Pancreas (tissue), 10 donors: Measurements from ENCODE around the gene EIF3J. TPM values are rescaled to one million over a fixed set of nuclear protein-coding genes. Genes with fewer than 3 reads are reported as not detected.

Source experiments
- ATAC-seq, 4 donors: fragments of 200-7000 bp; cut with Tn5 transposase; one replicate each; pipeline versions ENCODE4 v1.8.0 to v1.9.1; 2020; ENCODE audit warnings: mild to moderate bottlenecking in 4 of 4, moderate library complexity in 4 of 4
- DNase-seq, 6 donors: peaks; one replicate each; pipeline ENCODE4 v3.0.0-alpha.2; 2020
- FAIRE-seq: peaks from 2 replicates; lab custom pipeline; 2012; peaks lifted over from hg19 to GRCh38; lab: Jason Lieb, UNC
- H3K27ac ChIP-seq, 4 donors: fragments of 200-600 bp; sonication (generic); 1 replicate in 3 of 4; 2 replicates in 1 of 4; pipeline versions ENCODE4 v1.5.0 to v1.8.0; 2020
- H3K27me3 ChIP-seq, 4 donors: fragments of 200-600 bp; one replicate each; pipeline ENCODE4 v1.8.0; 2021
- H3K36me3 ChIP-seq, 3 donors: fragments of 200-600 bp; sonication (generic) in 1 of 3; one replicate each; pipeline versions ENCODE4 v1.5.0 to v1.8.0; 2020 to 2021
- H3K4me1 ChIP-seq, 3 donors: fragments of 200-600 bp; one replicate each; pipeline ENCODE4 v1.8.0; 2021
- H3K4me3 ChIP-seq, 4 donors: fragments of 200-600 bp; sonication (generic) in 2 of 4; one replicate each; pipeline versions ENCODE4 v1.5.0 to v1.8.0; 2020 to 2021
- H3K9me3 ChIP-seq, 4 donors: fragments of 200-600 bp; one replicate each; pipeline ENCODE4 v1.8.0; 2021
- WGBS, 2 donors: extraction: QIAGEN DNeasy Blood & Tissue Kit; methylation state at CpG; one replicate each; pipeline ENCODE4 v1.1.7; 2013; 5-methylcytosine and 5-hydroxymethylcytosine counted together
- intact Hi-C, 3 donors: fragments of 100-400 bp; cut with DNase I; formaldehyde crosslinking; loops; one replicate each; pipeline versions ENCODE4 v1.11.1 to v1.14.2; 2022
- polyA plus RNA-seq, 2 donors: library from polyadenylated mRNA; stranded (reverse); fragments of 200-250 nt; gene quantifications; one replicate each; pipeline ENCODE4 v1.2.3, GENCODE V29; 2013
- total RNA-seq, 6 donors: library from RNA; stranded (reverse); fragmentation: NEBNext Ultra II Directional in 4 of 6; extraction: Animal tissue kit (Norgen Biotek cat#: 25700) in 4 of 6; gene quantifications; one replicate each; pipeline versions ENCODE4 v1.2.1 to v1.2.4, GENCODE V29; 2021 to 2023
- TF ChIP-seq, protein P1 (sequence below), 4 donors: fragments of 200-600 bp; sonication (generic) in 3 of 4; IDR thresholded peaks; one replicate each; pipeline versions ENCODE4 v1.5.0 to v1.8.0; 2021; ENCODE audit warnings: antibody characterized with exemption in 4 of 4
- donor health status: healthy with polysubstance abuse.
- donor health status: DM: no; HTN: no; CAD: no; lungs with moderate emphysema.
- donor health status: DM: no; HTN: no; CAD: no.
- donor health status: control.
- donor health status: control.
- donor health status: Bipolar disorder and iron deficiency.
- donor health status: DM: yes; HTN: yes; CAD: no.
- donor health status: DM: no; HTN: no; CAD: no.
- donor health status: DM: no; HTN: no; CAD: no.
- donor health status: DM: yes; HTN: yes; CAD: no.

Gene EIF3J
- total and polyA plus RNA-seq, 8 donors: 21.0 to 88.2 (median 51.3) TPM

DNA sequence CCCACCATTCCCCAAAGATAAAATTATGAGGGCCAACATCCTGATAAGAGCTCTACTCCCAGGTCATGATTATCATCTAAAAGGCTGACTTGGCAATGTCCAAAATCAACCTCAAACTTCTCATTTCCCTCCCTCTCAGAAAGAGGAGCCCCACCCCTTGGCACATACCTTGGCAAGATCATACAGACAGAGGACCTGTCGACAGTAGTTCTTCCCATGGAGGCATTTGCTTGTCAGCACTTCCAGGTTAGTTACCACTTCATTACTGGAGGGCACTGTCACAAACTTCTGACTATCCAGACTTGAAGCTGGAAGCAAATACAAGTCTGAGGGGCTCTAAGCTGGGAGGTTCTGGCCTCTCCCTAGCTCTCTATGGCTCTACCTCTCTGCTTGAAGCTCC lies 37.8 kb downstream of the EIF3J start:
- no peak overlapping the region for H3K4me3 ChIP-seq
- 65 to 82% methylated on average over 1 of the region's 1 CpG for WGBS, 2 donors
- DNase-seq (no peak), FAIRE-seq (no peak), ATAC-seq (no peak)
- H3K4me1 ChIP-seq: no peaks in the 10 kb centered on the region
- TF ChIP-seq, protein P1, sequence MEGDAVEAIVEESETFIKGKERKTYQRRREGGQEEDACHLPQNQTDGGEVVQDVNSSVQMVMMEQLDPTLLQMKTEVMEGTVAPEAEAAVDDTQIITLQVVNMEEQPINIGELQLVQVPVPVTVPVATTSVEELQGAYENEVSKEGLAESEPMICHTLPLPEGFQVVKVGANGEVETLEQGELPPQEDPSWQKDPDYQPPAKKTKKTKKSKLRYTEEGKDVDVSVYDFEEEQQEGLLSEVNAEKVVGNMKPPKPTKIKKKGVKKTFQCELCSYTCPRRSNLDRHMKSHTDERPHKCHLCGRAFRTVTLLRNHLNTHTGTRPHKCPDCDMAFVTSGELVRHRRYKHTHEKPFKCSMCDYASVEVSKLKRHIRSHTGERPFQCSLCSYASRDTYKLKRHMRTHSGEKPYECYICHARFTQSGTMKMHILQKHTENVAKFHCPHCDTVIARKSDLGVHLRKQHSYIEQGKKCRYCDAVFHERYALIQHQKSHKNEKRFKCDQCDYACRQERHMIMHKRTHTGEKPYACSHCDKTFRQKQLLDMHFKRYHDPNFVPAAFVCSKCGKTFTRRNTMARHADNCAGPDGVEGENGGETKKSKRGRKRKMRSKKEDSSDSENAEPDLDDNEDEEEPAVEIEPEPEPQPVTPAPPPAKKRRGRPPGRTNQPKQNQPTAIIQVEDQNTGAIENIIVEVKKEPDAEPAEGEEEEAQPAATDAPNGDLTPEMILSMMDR (IDR thresholded peaks at IDR 0.05): no peak
- no peak overlapping the region for H3K27ac ChIP-seq
- intact Hi-C loops: no loop called here
- no peaks in the 10 kb centered on the region for H3K27me3 ChIP-seq
- H3K9me3 ChIP-seq: no peaks in the 10 kb centered on the region
- H3K36me3 ChIP-seq: peaks cover 5 to 13% (median 7%) of the 10 kb centered on the region in 3 donors

DNA sequence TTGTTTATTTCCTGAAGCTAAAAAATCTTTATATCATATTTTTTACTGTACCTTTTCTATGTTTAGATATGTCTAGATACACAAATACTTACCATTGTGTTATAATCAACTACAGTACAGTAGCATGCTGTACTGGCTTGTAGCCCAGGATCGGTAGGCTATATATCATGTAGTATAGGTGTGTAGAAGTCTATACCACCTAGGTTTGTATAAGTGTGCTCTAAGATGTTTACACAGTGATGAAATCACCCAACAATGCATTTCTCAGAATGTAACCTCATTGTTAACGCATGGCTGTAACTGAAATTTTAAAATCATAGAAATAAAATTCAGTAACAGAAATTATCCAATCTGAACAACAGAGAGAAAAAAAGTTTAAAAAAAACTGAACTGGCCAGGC lies 43.2 kb downstream of the EIF3J start:
- 90 to 94% methylated on average over 2 of the region's 2 CpGs for WGBS, 2 donors
- FAIRE-seq (no peak), ATAC-seq (no peak), DNase-seq (no peak)
- Histone ChIP-seq H3K27me3 (no peaks in the 10 kb centered on the region), H3K36me3 (peaks cover 0 to 25% (median 7%) of the 10 kb centered on the region in 3 donors), H3K4me3 (no peak overlapping the region), H3K9me3 (no peaks in the 10 kb centered on the region), H3K4me1 (no peaks in the 10 kb centered on the region), H3K27ac (no peak overlapping the region)
- TF ChIP-seq, protein P1 (IDR thresholded peaks at IDR 0.05): no peak
- intact Hi-C loops: loop anchor here in 2 of 3 donors (10.0 kb wide), 1 partner anchor 155 kb away; the partner anchor contains the start of gene TRIM69 (in 2 of the 2)

DNA sequence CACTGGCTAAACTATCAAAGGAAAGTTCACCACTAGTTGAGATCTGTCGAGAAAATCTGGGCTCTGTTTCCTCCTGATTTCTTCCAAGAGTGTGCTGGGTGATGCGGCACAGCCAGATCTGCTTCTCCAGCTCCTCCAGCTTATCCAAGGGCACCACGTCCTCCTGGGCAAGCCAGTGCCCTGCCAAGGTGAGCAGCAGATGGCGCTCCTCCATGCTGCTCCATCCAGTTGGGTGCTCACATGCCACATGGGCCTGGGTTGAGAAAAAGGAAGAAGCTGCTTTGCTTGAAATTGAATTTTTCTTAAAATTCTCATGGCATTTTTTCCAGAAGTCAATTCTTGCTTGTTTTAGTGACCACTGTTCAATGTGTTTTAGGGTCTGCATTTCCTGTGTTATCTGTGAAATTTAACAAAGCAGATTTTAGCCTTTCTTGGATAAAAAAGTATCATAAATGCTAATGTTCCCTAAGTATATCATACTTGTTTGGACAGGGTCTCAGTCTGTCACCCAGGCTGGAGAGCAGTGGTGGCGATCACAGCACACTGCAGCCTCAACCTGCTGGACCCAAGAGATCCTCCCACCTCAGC lies 47.3 kb downstream of the EIF3J start:
- H3K4me1 ChIP-seq: no peaks in the 10 kb centered on the region
- FAIRE-seq: no peak
- H3K9me3 ChIP-seq: no peaks in the 10 kb centered on the region
- peaks cover 0 to 54% (median 11%) of the 10 kb centered on the region in 3 donors for H3K36me3 ChIP-seq
- intact Hi-C loops: loop anchor here in 2 of 3 donors (10.0 kb wide), 1 partner anchor 151 kb away; the partner anchor contains the start of gene TRIM69 (in 2 of the 2)
- peak in 4 of 6 donors; percentile 34 to 70 (median 49) for DNase-seq
- H3K27ac ChIP-seq: no peak overlapping the region
- 78 to 83% methylated on average over 5 of the region's 5 CpGs for WGBS, 2 donors
- peak; percentile 61 to 87 (median 83) for ATAC-seq
- H3K27me3 ChIP-seq: no peaks in the 10 kb centered on the region
- no peak overlapping the region for H3K4me3 ChIP-seq
- TF ChIP-seq, protein P1 (IDR thresholded peaks at IDR 0.05): no peak

DNA sequence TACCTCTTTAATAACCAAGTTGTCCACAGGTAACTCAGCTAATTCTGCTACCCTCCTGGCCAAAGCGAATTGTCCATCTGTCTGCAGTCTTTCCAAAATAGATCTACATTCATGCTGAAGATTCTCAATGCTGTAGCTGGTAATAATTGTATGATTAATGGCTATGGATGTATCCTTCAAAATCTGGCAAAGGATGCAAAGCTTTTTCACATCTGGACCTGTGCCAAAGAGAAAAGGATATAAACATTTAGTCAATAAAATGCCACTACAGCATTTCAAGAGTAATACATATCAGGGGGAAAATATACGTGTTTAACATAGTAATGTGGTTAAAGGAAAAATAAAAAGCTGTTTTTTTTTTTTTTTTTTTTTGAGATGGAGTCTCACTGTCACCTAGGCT lies 48.7 kb downstream of the EIF3J start:
- Histone ChIP-seq H3K4me3 (no peak overlapping the region), H3K36me3 (peaks cover 4 to 54% (median 22%) of the 10 kb centered on the region in 3 donors), H3K4me1 (no peaks in the 10 kb centered on the region), H3K27ac (no peak overlapping the region), H3K9me3 (no peaks in the 10 kb centered on the region), H3K27me3 (no peaks in the 10 kb centered on the region)
- intact Hi-C loops: loop anchor here in 2 of 3 donors (10.0 kb wide), 1 partner anchor 149 kb away; the partner anchor contains the start of gene TRIM69 (in 2 of the 2)
- 94 to 97% methylated on average over 2 of the region's 2 CpGs for WGBS, 2 donors
- TF ChIP-seq, protein P1 (IDR thresholded peaks at IDR 0.05): no peak
- FAIRE-seq (no peak), DNase-seq (no peak), ATAC-seq (no peak)

DNA sequence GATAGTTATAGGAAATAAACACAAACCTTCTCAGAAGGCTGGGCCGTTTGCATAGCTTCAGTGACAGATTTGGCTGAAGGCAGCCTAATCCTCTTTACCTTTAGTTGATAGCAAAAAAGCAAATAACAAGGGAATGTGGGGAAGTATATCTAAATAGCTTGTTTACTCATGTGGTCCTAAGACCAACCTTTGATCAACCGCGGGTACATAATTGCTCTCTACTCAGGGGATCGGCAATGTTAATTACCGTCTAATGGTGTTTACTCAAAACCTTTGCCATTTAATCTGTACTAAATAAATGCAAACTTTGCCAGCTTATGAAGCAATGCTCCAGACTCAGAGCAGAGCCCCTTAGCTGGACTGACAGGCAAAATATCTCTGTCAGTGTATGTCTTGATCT lies 51.6 kb downstream of the EIF3J start:
- ATAC-seq (no peak), DNase-seq (no peak), FAIRE-seq (no peak)
- TF ChIP-seq, protein P1 (IDR thresholded peaks at IDR 0.05): no peak
- WGBS, 2 donors: 68 to 72% methylated on average over 5 of the region's 5 CpGs
- H3K4me1 ChIP-seq: peaks cover 0 to 4% (median 0%) of the 10 kb centered on the region in 3 donors
- peaks cover 4 to 70% (median 16%) of the 10 kb centered on the region in 3 donors for H3K36me3 ChIP-seq
- H3K9me3 ChIP-seq: no peaks in the 10 kb centered on the region
- no peak overlapping the region for H3K4me3 ChIP-seq
- intact Hi-C loops: loop anchor here in 2 of 3 donors (10.0 kb wide), 1 partner anchor 146 kb away; the partner anchor contains the start of gene TRIM69 (in 2 of the 2)
- H3K27me3 ChIP-seq: no peaks in the 10 kb centered on the region
- H3K27ac ChIP-seq: no peak overlapping the region
